CD14-positive monocyte (primary cell): ENCODE data around the gene PTPRU. TPM values are rescaled to one million over a fixed set of nuclear protein-coding genes. Genes with fewer than 3 reads are reported as not detected.

Experiments used
- DNase-seq, 3 donors: peaks; one replicate each; pipeline ENCODE4 v3.0.0-alpha.2; 2011 to 2022
- H2AFZ ChIP-seq: 2 replicates; pipeline ENCODE4 v1.6.0; 2012; ENCODE audit warnings: mild to moderate bottlenecking, low read depth, low read length, inconsistent platforms; ENCODE audit not compliant: insufficient read depth, poor library complexity, severe bottlenecking
- H3K27ac ChIP-seq, 2 donors: 1 replicate in 1 of 2; 2 replicates in 1 of 2; pipeline ENCODE4 v1.5.1; 2012 to 2013; ENCODE audit warnings: low read length in 2 of 2, control low read depth in 1 of 2, inconsistent platforms in 1 of 2, low read depth in 1 of 2, mild to moderate bottlenecking in 1 of 2
- H3K27me3 ChIP-seq, 2 donors: one replicate each; pipeline versions ENCODE4 v1.6.0 to v1.6.1; 2011 to 2013; ENCODE audit warnings: low read length in 2 of 2; ENCODE audit not compliant: control insufficient read depth in 2 of 2, insufficient read depth in 2 of 2
- H3K36me3 ChIP-seq, 2 donors: replicated peaks in 1 of 2; 1 replicate in 1 of 2; 2 replicates in 1 of 2; pipeline versions ENCODE4 v1.5.1 to v1.6.1; 2012 to 2013; ENCODE audit warnings: low read length in 2 of 2, control low read depth in 1 of 2, inconsistent platforms in 1 of 2, mild to moderate bottlenecking in 1 of 2; ENCODE audit not compliant: insufficient read depth in 2 of 2, control insufficient read depth in 1 of 2
- H3K4me1 ChIP-seq, 2 donors: 1 replicate in 1 of 2; 2 replicates in 1 of 2; pipeline versions ENCODE4 v1.5.1 to v1.6.1; 2012 to 2013; ENCODE audit warnings: low read length in 2 of 2, control low read depth in 1 of 2, inconsistent platforms in 1 of 2, mild to moderate bottlenecking in 1 of 2, moderate library complexity in 1 of 2; ENCODE audit not compliant: insufficient read depth in 2 of 2, control insufficient read depth in 1 of 2
- H3K4me2 ChIP-seq: replicated peaks from 2 replicates; pipeline ENCODE3; 2012; ENCODE audit warnings: low read length, moderate library complexity, mild to moderate bottlenecking; ENCODE audit not compliant: poor library complexity, severe bottlenecking; ENCODE audit errors: extremely low read depth
- H3K4me3 ChIP-seq, 3 experiments: fragments of 200-600 bp in 1 of 3; sonication (generic) in 1 of 3; replicated peaks in 1 of 3; 1 replicate in 2 of 3; 2 replicates in 1 of 3; pipeline ENCODE4 v1.5.1; 2011 to 2013; ENCODE audit warnings: low read length in 3 of 3, mild to moderate bottlenecking in 3 of 3, control low read depth in 2 of 3, low read depth in 2 of 3, inconsistent platforms in 1 of 3, moderate library complexity in 1 of 3
- H3K79me2 ChIP-seq: 2 replicates; pipeline ENCODE4 v1.6.0; 2012; ENCODE audit warnings: mild to moderate bottlenecking, control low read depth, inconsistent platforms, low read length, moderate library complexity; ENCODE audit not compliant: insufficient read depth
- H3K9ac ChIP-seq: 2 replicates; pipeline ENCODE4 v1.6.0; 2017; ENCODE audit warnings: low read length, mild to moderate bottlenecking; ENCODE audit not compliant: insufficient read depth, poor library complexity, severe bottlenecking
- H3K9me3 ChIP-seq, 2 donors: replicated peaks in 1 of 2; 1 replicate in 1 of 2; 2 replicates in 1 of 2; pipeline versions ENCODE4 v1.5.1 to v1.6.1; 2012 to 2013; ENCODE audit warnings: low read length in 2 of 2, control low read depth in 1 of 2; ENCODE audit not compliant: control insufficient read depth in 1 of 2, insufficient read depth in 1 of 2
- H4K20me1 ChIP-seq: 2 replicates; pipeline ENCODE4 v1.6.0; 2012; ENCODE audit warnings: mild to moderate bottlenecking, low read length, control low read depth, moderate library complexity; ENCODE audit not compliant: insufficient read depth
- H3K27ac Mint-ChIP-seq, 7 donors: one replicate each; pipeline ENCODE4 v1.8.0; 2020; ENCODE audit warnings: mild to moderate bottlenecking in 7 of 7, mixed read lengths in 7 of 7, moderate library complexity in 6 of 7, inconsistent platforms in 2 of 7
- H3K27me3 Mint-ChIP-seq, 3 donors: one replicate each; pipeline ENCODE4 v1.8.0; 2021 to 2022; ENCODE audit warnings: low read depth in 3 of 3, mild to moderate bottlenecking in 3 of 3, mixed read lengths in 3 of 3, moderate library complexity in 3 of 3, inconsistent platforms in 1 of 3
- H3K36me3 Mint-ChIP-seq, 2 donors: one replicate each; pipeline ENCODE4 v1.8.0; 2020; ENCODE audit warnings: mixed read lengths in 2 of 2, inconsistent platforms in 1 of 2, mild to moderate bottlenecking in 1 of 2
- H3K4me1 Mint-ChIP-seq: one replicate; pipeline ENCODE4 v1.8.0; 2020; ENCODE audit warnings: mild to moderate bottlenecking, mixed read lengths
- H3K4me3 Mint-ChIP-seq, 2 donors: one replicate each; pipeline ENCODE4 v1.8.0; 2020; ENCODE audit warnings: mild to moderate bottlenecking in 2 of 2, mixed read lengths in 2 of 2, moderate library complexity in 1 of 2
- H3K9me3 Mint-ChIP-seq, 7 donors: one replicate each; pipeline ENCODE4 v1.8.0; 2020 to 2022; ENCODE audit warnings: mixed read lengths in 7 of 7, mild to moderate bottlenecking in 6 of 7, moderate library complexity in 6 of 7, inconsistent platforms in 2 of 7
- WGBS: methylation state at CpG from one replicate; pipeline ENCODE4 v1.1.5; 2013; ENCODE audit warnings: missing lambda C conversion rate; ENCODE audit not compliant: insufficient coverage; 5-methylcytosine and 5-hydroxymethylcytosine counted together
- intact Hi-C, 2 donors: fragments of 100-400 bp; cut with micrococcal nuclease; formaldehyde crosslinking; loops; one replicate each; pipeline versions ENCODE4 v1.15.0 to v1.15.1; 2023
- polyA plus RNA-seq, 3 donors: library from polyadenylated mRNA; depleted of rRNA in 1 of 3; unstranded in 2 of 3; stranded (reverse) in 1 of 3; fragments of 300-500 nt in 2 of 3; fragments of >200 nt in 1 of 3; fragmentation: Illumina TruSeq in 2 of 3; gene quantifications; 1 replicate in 2 of 3; 2 replicates in 1 of 3; pipeline ENCODE4 v1.2.3, GENCODE V29; 2012 to 2021
- TF ChIP-seq, protein P1 (sequence below): fragments of 200-600 bp; IDR thresholded peaks from one replicate; pipeline ENCODE4 v1.8.0; 2022; ENCODE audit warnings: antibody characterized with exemption, mild to moderate bottlenecking

PTPRU gene
- polyA plus RNA-seq, 3 donors: 0.42 to 1.4 TPM; not detected in 1

DNA sequence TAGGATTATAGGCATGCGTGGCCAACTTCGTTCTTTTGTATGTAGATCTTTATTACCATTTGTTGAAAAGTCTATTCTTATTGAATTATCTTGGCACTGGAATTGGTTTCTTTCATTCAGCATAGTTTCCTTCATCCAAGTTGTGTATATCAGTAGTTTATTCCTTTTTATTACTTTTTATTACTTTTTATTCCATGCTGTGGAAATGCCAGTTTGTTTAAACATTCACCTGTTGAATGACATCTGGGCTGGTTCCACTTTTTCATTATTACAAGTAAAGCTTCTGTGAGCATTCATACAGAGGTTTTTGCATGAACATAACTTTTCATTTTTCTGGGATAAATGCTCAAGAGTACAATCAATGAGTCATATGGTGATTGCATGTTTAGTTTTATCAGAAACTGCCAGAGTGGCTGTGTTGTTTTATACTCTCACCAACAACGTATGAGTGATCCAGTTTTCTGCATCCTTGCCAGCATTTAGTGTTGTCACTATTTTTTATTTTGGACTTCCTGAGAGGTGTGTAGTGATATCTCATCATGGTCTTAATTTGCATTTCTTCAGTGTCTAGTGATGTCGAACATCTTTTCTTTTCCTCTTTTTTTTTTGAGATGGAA, 28.6 kb downstream of the PTPRU start:
- no peak overlapping the region for H3K4me3 Mint-ChIP-seq
- Histone ChIP-seq H4K20me1 (no peaks in the 10 kb centered on the region), H3K4me3 (no peak overlapping the region), H3K9me3 (peaks cover 0 to 11% of the 10 kb centered on the region in 2 donors), H3K36me3 (no peaks in the 10 kb centered on the region), H3K79me2 (no peaks in the 10 kb centered on the region), H2AFZ (no peak overlapping the region), H3K27me3 (peaks cover 27 to 45% of the 10 kb centered on the region in 2 donors), H3K9ac (no peak overlapping the region), H3K4me2 (no peak overlapping the region), H3K27ac (no peak overlapping the region), H3K4me1 (peaks cover 0 to under 1% of the 10 kb centered on the region in 2 donors)
- peaks cover 31 to 67% (median 41%) of the 10 kb centered on the region in 3 donors for H3K27me3 Mint-ChIP-seq
- H3K4me1 Mint-ChIP-seq: peaks cover 7% of the 10 kb centered on the region
- H3K9me3 Mint-ChIP-seq: peaks cover 0 to 7% (median 0%) of the 10 kb centered on the region in 7 donors
- H3K27ac Mint-ChIP-seq: no peak overlapping the region
- TF ChIP-seq, protein P1, sequence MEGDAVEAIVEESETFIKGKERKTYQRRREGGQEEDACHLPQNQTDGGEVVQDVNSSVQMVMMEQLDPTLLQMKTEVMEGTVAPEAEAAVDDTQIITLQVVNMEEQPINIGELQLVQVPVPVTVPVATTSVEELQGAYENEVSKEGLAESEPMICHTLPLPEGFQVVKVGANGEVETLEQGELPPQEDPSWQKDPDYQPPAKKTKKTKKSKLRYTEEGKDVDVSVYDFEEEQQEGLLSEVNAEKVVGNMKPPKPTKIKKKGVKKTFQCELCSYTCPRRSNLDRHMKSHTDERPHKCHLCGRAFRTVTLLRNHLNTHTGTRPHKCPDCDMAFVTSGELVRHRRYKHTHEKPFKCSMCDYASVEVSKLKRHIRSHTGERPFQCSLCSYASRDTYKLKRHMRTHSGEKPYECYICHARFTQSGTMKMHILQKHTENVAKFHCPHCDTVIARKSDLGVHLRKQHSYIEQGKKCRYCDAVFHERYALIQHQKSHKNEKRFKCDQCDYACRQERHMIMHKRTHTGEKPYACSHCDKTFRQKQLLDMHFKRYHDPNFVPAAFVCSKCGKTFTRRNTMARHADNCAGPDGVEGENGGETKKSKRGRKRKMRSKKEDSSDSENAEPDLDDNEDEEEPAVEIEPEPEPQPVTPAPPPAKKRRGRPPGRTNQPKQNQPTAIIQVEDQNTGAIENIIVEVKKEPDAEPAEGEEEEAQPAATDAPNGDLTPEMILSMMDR: no peak
- no CpG with 5 or more reads among the region's 4 CpGs for WGBS
- DNase-seq: no peak
- H3K36me3 Mint-ChIP-seq: peaks cover 3% of the 10 kb centered on the region in 2 donors
- intact Hi-C loops: no loop called here

GRCh38 chr1:29266912-29267311, 30.6 kb downstream of the PTPRU start:
- DNase-seq: no peak
- WGBS: no CpG with 5 or more reads among the region's 3 CpGs
- H3K9me3 ChIP-seq: no peaks in the 10 kb centered on the region
- Mint-ChIP-seq H3K9me3 (peaks cover 0 to 3% (median 0%) of the 10 kb centered on the region in 7 donors), H3K36me3 (no peaks in the 10 kb centered on the region), H3K4me3 (no peak overlapping the region), H3K4me1 (no peaks in the 10 kb centered on the region), H3K27ac (no peak overlapping the region), H3K27me3 (peaks cover 21 to 63% (median 26%) of the 10 kb centered on the region in 3 donors)
- no peaks in the 10 kb centered on the region for H3K4me1 ChIP-seq
- TF ChIP-seq, protein P1: no peak
- H3K4me3 ChIP-seq: no peak overlapping the region
- H4K20me1 ChIP-seq: no peaks in the 10 kb centered on the region
- H3K79me2 ChIP-seq: no peaks in the 10 kb centered on the region
- H3K9ac ChIP-seq: no peak overlapping the region
- peaks cover 13 to 29% of the 10 kb centered on the region in 2 donors for H3K27me3 ChIP-seq
- no peak overlapping the region for H3K27ac ChIP-seq
- H2AFZ ChIP-seq: no peak overlapping the region
- no peak overlapping the region for H3K4me2 ChIP-seq
- H3K36me3 ChIP-seq: no peaks in the 10 kb centered on the region
- intact Hi-C loops: no loop called here
